Raji (cell line): Measurements from ENCODE around the gene MPND.

Source experiments
- POLR2A ChIP-seq: IDR thresholded peaks from 2 replicates; pipeline ENCODE4 v1.6.1; 2011; ENCODE audit warnings: low read depth, low read length, control low read depth; ENCODE audit not compliant: insufficient read depth

The MPND gene

DNA sequence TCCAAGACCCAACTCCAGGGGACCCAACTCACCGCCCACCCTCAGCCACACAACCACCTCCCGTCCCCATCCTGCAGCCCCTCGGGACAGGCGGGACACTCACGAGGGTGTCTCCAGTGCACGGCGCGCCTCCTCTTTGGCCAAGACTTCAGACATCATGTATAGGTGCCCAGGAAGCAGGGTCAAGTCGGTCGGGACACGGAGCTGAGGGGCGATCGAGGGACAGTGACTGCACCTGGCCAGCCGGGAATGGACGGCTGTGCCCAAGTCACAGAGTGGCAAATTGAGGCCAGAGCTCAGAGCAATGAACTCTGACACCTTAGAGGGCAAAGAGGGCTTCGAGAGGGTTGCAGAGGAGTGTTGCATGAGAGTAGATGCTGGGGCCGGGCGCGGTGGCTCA lies 13.5 kb upstream of the MPND start:
- no peak; the same call in 1 of the 2 replicates for TF ChIP-seq POLR2A

DNA sequence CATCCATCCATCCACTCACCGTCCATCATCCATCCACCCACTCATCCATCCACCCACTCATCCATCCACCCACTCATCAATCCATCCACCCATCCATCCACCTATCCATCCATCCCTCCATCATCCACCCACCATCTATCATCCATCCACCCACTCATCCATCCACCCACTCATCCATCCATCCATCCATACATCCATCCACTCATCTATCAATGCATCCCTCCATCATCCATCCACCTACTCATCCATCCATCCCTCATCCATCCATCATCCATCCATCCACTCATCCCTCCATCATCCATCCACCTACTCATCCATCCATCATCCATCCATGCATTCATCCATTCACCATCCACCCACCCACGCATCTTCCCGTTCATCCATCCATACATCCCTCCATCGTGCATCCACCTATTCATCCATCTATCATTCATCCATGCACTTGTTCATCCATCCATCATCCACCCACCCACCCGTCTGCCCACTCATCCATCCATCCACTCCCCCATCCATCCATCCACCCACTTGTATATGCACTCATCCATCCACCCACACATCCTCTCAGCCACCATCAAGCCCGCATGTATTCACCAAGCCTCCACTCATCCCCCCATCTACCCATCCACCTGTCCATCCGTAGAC lies 8.3 kb upstream of the MPND start:
- TF ChIP-seq POLR2A: no peak

DNA sequence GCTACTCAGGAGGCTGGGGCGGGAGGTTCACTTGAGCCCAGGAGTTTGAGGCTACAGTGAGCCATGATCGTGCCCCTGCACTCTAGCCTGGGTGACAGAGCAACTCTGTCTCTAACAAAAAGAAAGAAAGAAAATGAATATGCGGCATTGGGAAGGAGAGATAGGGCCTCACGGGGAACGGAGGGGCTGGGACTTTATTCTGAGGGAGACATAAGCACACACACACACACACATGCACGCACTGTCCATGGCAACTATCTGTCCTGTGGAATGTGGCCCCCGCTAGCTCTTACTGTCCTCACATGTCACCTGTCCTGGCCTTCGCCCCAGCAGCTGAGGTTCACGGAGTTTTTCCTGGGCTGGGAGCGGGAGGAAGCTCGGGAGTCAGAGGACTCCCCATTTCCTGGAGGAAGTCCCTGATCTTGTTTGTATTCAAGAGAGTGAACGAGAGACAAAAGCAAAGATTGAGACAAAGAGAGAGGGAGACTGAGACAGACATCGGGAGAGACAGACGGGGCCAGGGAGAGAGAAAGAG lies 5.4 kb upstream of the MPND start:
- TF ChIP-seq POLR2A: no peak

DNA sequence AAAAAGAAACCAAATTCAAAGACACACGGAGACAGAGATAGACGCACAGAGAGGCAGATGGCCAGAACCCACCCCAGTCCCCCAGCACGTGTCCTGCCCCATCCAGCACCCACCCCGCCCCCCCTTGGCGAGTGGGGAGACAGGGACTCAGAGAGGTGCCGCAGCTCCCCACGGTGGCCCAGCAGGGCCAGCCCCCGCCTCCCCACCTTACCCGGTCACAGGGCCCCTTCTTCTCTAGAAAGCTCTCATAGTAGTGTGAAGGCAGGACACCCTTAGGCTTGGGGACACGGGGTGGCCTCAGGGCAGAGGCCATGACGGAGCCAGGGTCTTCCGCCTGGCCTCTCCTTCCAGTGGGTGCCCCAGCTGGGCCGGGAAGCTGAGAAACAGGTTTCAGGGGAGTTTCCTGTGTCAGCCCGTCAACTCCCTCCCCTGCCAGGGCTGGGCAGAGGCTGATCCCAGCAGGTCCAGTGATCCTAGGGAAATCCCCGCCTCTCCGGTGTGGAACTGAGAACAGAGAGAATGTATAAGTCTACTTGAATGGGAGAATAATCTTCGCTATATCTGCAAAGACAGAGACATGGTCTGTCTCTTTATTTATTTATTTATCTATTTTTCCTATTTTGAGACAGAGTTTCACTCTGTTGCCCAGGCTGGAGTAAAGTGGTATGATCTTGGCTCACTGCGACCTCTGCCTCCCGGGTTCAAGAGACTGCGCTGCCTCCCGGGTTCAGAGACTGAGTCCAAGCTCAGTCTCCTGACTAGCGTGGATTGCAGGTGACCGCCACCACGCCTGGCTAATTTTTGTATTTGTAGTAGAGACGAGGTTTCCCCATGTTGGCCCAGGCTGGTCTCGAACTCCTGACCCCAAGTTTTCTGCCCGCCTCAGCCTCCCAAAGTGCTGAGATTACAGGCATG lies 4.7 kb upstream of the MPND start, which contains the start of gene STAP2:
STAP2 (minus strand) TSS at position 387 of the 915 bp plus-strand sequence; CDS start at position 313, 74 bp downstream.
- TF ChIP-seq POLR2A: no peak

DNA sequence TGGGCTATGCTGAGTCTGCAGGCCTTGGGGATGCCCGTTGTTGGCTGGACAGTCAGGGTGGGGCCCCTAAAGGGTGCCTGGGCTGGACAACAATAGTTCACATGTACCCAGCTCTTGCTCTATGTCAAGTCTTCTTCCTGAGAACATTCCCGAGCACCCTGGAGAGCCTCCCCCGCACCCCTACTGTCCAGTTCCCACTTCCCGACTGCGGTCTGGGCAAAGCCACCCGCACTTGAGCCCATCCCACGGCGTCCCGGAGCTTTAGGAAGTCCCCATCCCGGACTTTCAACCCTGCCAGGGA lies 1.1 kb upstream of the MPND start:
- TF ChIP-seq POLR2A: no peak

DNA sequence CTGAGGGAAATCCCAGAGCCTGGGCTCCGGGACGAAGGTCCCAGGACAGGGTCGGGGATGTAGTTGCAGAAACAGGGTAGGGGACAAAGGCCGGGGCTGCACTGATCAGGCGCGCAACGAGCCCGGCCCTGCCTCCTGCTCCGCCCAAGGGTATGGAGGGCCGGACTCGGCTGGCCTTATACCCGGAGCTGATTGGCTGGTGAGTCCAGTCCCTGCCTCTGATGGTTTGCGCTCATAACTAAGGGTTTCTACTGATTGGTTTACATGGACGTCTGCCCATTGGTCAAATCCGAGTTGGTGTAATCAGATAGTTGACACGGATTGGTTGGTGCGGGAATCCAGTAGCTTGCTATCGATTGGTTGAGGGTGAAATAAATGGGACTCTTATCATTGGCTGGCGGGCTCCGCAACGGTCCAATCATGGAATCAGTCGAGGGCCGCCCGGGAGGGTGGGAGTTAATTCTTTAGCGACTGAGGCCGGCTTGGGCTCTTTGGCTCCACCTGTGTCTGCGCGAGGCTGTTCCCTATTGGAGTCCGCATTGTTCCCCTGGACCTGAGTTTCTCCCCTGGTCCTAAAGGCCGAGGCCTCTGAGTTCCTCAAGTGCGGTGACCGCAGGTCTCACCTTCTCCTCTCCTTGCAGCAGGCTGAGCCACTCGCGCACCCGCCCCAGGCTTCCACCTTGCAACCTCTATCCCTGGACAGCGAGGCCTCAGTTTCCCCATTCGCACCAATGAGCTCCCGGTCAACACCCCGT lies 570 bp upstream of the MPND start:
- peak; percentile 87 for TF ChIP-seq POLR2A

DNA sequence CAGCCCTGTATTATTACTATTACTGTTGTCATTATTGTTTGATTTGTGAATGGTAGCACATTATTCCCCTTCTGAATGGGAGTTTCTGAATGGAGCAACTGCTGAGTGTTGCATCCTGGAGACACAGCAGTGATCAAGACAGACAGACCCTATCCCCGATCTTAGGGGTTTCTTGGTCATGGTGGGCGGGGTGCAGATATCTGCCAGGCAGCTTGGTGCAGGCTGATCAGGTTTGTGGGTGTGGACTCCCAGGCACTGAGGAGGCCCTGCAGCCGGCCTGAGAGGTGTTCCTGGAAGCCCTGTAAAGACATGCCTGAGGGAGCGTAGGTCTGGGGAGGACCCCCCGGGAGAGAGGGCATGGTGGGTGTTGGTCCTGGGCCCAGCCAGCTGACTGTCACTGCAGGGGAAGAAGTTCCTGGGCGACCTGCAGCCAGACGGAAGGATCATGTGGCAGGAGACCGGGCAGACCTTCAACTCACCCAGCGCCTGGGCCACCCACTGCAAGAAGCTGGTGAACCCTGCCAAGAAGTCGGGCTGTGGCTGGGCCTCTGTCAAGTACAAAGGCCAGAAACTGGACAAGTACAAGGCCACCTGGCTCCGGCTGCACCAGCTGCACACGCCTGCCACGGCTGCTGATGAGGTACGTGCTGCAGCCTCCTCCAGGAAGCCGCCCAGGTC lies 2.1 kb downstream of the MPND start:
- TF ChIP-seq POLR2A: no peak

DNA sequence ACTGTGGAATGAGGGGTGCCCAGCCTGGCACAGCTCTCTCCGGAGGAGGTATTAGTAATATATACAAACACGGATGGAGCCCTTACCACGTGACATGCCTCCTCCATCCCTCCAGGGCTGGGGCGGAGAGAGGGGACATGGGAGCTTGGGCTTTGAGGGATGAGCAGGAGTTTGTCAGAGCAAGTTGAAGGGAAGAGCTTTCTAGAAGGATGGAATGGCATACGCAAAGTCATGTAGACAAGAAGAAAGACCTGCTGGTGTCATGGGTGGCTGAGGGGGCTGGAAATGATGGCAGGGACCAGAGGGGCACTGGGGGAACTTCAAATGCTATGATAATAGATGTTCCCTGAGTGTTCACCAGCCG lies 2.6 kb downstream of the MPND start:
- TF ChIP-seq POLR2A: no peak

DNA sequence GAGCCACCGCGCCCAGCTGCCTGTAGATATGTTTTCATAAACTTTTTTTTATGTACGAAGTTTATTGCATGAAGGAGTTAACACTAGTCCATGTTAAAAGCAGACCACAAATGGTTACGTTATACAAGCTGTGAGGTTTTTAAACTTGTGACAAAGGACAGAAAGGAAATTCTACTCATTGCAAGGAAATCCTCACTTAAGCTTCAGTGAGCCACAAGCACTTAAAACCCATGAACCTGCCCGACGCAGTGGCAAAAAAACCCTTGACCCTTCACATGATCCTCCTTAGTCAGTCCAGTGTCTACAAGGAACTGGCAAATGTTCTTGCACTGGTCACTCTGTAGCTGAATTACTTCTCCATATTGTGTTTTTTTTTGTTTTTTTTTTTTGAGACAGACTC lies 4.2 kb downstream of the MPND start:
- TF ChIP-seq POLR2A: no peak

DNA sequence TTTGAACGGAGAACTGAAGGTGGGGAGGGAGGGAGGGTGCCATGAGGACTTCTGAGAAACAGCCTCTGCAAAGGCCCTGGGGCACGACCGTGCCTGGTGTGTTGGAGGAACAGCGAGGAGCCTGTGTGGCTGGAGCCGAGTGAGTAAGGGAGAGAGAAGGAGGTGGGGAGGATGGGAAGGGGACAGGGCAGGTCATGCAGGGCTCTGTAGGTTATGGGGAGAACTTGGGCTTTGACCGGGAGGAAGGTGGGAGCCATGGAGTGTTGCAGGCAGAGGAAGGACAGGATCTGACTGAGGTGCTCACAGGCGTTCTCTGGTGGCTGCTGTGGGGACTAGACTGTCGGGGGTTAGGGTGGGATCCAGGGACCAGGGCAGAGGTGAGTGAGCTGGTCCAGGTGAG lies 6.7 kb downstream of the MPND start:
- no peak for TF ChIP-seq POLR2A

DNA sequence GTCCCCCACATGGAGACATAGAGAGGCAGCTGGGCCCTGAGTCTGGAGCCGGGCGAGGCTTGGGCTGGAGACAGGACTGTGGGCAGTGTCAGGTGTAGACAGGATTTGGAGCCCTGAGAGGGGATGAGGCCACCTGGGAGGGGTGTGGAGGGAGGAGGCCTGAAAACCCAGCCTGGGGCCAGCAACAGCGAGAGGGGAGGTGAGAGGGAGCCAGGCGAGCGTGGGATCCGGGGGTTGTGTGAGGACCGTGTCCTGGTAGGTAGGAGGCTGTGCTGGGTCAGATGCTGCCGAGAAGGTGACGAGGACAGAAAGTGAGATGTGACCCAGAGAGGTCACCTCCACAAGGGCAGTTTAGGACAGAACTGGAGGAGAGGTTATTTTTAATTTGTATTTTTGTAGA lies 7.4 kb downstream of the MPND start:
- TF ChIP-seq POLR2A: no peak

DNA sequence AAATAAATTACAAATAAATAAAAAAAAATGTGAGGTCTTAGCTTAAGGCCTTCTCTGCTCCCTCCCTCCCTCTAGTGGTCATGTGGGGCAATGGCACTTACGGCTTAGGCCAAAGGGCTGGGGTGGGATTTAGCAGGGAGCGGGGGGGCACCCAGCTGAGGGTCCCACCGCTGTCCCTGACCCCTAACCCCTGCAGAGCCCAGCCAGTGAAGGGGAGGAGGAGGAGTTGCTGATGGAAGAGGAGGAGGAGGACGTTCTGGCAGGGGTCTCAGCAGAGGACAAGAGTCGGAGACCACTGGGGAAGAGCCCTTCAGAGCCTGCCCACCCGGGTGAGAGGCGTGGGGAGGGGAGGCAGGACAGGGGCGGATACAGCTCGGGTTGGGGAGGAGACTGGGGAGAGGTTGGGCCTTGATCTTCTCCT lies 9.3 kb downstream of the MPND start:
- TF ChIP-seq POLR2A: no peak

DNA sequence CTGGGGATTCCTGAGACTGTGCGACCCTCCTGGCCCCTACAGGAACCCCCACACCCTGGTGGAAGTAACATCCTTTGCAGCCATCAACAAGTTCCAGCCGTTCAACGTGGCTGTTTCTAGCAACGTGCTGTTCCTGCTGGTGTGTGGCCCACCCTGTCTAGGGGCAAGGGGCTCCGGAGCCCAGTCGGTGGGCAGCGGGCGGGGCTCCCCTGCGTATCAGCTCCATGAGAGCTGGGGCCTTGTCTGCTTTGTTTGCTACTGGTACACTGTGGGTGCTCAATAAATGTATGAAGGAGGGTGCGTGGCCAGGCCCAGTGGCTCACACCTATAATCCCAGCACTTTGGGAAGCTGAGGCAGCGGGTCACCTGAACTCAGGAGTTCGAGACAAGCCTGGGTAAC lies 10.9 kb downstream of the MPND start:
- no peak for TF ChIP-seq POLR2A

DNA sequence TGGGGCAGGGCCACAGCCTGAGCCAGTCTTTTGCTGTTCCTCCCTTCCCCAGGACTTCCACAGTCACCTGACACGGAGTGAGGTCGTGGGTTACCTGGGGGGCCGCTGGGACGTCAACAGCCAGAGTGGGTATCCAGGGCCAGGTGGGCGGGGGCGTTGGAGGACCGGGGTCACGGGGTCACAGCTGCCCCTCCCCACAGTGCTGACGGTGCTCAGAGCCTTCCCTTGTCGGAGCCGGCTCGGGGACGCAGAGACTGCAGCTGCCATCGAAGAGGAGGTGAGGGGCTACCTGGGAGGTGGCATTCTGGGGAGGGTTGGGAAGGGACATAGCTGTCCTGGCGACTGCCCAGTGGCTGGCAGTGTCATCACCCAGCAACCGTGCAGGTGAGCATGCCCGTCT lies 11.5 kb downstream of the MPND start:
- no peak for TF ChIP-seq POLR2A
